Measurements from ENCODE around the gene UTS2B.

GRCh38 chr3:191328962-191329653 lies 1.2 kb downstream of the UTS2B start, which contains the start of gene CCDC50:
- peak; percentile 65 for TF ChIP-seq POLR2A (IDR thresholded peaks at IDR 0.05; ENCODE audit: low read depth, low read length)
- TF ChIP-seq POLR2AphosphoS5 (IDR thresholded peaks at IDR 0.05; ENCODE audit: low read depth, low read length), result peak; percentile 51; the same call in 1 of the 2 replicates
- TF ChIP-seq POU2F2 (IDR thresholded peaks at IDR 0.05; ENCODE audit: low read depth, low read length), result peak; percentile 69
- peak; percentile 45 for TF ChIP-seq PAX5 (IDR thresholded peaks at IDR 0.05; ENCODE audit: insufficient read depth, low read length, severe bottlenecking)
- peak; percentile 80 for TF ChIP-seq TAF1 (IDR thresholded peaks at IDR 0.05; ENCODE audit: low read depth, low read length)
- TF ChIP-seq SPI1 (IDR thresholded peaks at IDR 0.05; ENCODE audit: low read depth, low read length), result no peak
